Transverse colon (tissue), 4 donors: Measurements from ENCODE around the gene HPX.

Source experiments
- CTCF ChIP-seq, 5 experiments: fragments of 200-600 bp in 3 of 5; fragments of 450-650 bp in 2 of 5; sonication (generic) in 3 of 5; IDR thresholded peaks; 1 replicate in 2 of 5; 2 replicates in 3 of 5; pipeline ENCODE4 v1.5.1; 2016 to 2017; ENCODE audit warnings: antibody characterized with exemption in 5 of 5, inconsistent platforms in 3 of 5, mild to moderate bottlenecking in 2 of 5, moderate library complexity in 1 of 5
- EP300 ChIP-seq: sonication (generic); formaldehyde crosslinking; IDR thresholded peaks from one replicate; pipeline ENCODE4 v1.6.1; 2017; ENCODE audit warnings: antibody characterized with exemption, low read depth
- POLR2A ChIP-seq: fragments of 450-650 bp; IDR thresholded peaks from one replicate; pipeline ENCODE4 v1.6.1; 2016; ENCODE audit warnings: antibody characterized with exemption, mild to moderate bottlenecking, moderate library complexity
- POLR2AphosphoS5 ChIP-seq, 3 donors: sonication (generic); formaldehyde crosslinking; IDR thresholded peaks; one replicate each; pipeline ENCODE4 v1.6.1; 2016; ENCODE audit warnings: antibody characterized with exemption in 3 of 3

- no peak for TF ChIP-seq CTCF (IDR thresholded peaks at IDR 0.05)
- TF ChIP-seq POLR2AphosphoS5 (IDR thresholded peaks at IDR 0.05) = no peak
- TF ChIP-seq EP300 = no peak
- no peak for TF ChIP-seq POLR2A
These were observed 1.7 kb upstream of the HPX start for GRCh38 chr11:6442441-6442840.
